GM12892 (cell line): ENCODE measurements around the gene KAT7.

Experiments used
- POLR2A ChIP-seq: IDR thresholded peaks from 2 replicates; pipeline ENCODE4 v1.6.1; 2011; ENCODE audit warnings: low read depth, low read length, control low read depth
- TAF1 ChIP-seq: IDR thresholded peaks from 2 replicates; pipeline ENCODE4 v1.6.1; 2011; ENCODE audit warnings: low read depth, mild to moderate bottlenecking, control low read depth, low read length, borderline replicate concordance

DNA sequence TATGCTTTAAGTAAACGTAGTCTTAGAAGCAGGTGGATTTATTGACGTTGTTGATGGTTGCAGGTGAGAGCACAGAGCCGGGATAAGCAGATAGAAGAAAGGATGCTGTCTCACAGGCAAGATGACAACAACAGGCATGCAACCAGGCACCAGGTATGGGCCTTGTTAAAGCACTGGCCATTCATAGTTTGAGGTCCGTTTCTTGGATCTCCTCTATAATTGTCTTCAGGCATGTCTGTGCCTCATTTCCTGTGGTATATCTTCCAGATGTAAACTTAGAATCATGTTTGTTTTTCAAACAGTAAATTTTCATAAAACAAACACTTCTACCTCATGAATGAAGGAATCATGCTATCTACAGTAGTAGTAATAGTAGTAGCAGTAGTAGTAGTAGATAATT is 20.6 kb downstream of the KAT7 start:
- TF ChIP-seq POLR2A = no peak
- TF ChIP-seq TAF1 = no peak
